HEK293 (cell line): ENCODE measurements around the gene S100A11.

Source experiments
- CTCF ChIP-seq: fragments of 450-650 bp; formaldehyde crosslinking; IDR thresholded peaks from 2 replicates; pipeline ENCODE4 v1.5.1; 2016; ENCODE audit warnings: missing biosample characterization, missing genetic modification characterization
- ZNF473 ChIP-seq: fragments of 450-650 bp; formaldehyde crosslinking; IDR thresholded peaks from 2 replicates; pipeline ENCODE4 v1.5.1; 2017; ENCODE audit warnings: missing biosample characterization, missing genetic modification characterization

- TF ChIP-seq ZNF473 (no peak), CTCF (tag by site-specific recombination) (no peak)
These were observed 6.9 kb downstream of the S100A11 start for GRCh38 chr1:152029929-152030211.
